HuH-7.5 (cell line): Measurements from ENCODE around the gene BORCS5.

Source experiments
- DNase-seq: peaks from one replicate; pipeline ENCODE4 v3.0.0; 2011; ENCODE audit warnings: low spot score

The BORCS5 gene

GRCh38 chr12:12353807-12354206 is 3.1 kb upstream of the BORCS5 start:
- DNase-seq: no peak

GRCh38 chr12:12356467-12356895 is 397 bp upstream of the BORCS5 start:
- DNase-seq: no peak

- no peak for DNase-seq
These were observed 1.0 kb downstream of the BORCS5 start for GRCh38 chr12:12357719-12358461.

DNA sequence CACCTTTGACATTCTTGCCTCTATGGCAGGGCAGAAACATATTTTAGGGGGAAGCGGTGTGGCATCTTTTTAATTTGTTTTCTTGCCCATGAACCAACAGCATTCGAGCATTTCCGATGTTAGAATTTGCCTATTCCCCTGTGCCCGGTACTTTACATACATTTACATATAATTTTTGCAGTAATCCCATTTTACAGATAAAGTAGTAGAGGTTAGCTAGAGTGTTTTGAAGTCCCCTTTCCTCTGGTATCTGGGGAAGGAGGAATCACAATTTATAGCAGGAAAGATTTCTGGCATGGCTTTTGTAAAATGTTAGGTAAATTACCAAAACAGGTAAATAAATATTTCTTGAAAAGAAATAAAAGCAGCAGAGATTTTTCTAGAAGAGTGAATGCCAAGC is 1.6 kb downstream of the BORCS5 start:
- no peak for DNase-seq

GRCh38 chr12:12364787-12365445 is 8.0 kb downstream of the BORCS5 start:
- no peak for DNase-seq

- DNase-seq: no peak
These were observed 8.5 kb downstream of the BORCS5 start for GRCh38 chr12:12365446-12365802.

DNA sequence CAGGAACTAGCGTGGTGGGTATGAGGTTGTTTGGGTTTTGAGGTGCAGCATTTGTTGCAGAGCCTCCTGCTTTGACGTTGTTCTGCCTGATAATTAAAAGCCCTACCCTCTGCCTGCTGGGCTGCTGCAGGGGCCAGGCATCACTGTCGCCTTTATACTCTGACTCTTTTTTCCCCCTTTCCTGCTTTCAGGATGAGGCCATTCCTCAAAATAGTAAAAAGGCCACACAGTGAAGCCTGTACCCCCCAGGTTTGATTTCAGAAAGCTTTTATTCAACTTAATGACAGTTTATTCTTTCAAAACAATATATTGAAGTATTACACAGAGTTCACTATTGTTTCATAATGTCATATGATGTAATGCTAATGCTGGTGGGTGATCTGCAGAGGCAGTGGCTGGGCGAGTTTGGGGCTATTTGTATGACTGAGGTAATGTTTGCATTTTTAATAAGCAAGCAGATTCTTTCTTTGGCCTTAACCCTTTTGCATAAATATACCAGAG is 9.1 kb downstream of the BORCS5 start:
- no peak for DNase-seq

- no peak for DNase-seq
These were observed 10.0 kb downstream of the BORCS5 start for GRCh38 chr12:12366701-12367481.

- DNase-seq: no peak
These were observed 10.7 kb downstream of the BORCS5 start for GRCh38 chr12:12367482-12367998.

GRCh38 chr12:12372946-12373722 is 16.3 kb downstream of the BORCS5 start:
- no peak for DNase-seq

- no peak for DNase-seq
These were observed 20.0 kb downstream of the BORCS5 start for GRCh38 chr12:12376646-12377448.

DNA sequence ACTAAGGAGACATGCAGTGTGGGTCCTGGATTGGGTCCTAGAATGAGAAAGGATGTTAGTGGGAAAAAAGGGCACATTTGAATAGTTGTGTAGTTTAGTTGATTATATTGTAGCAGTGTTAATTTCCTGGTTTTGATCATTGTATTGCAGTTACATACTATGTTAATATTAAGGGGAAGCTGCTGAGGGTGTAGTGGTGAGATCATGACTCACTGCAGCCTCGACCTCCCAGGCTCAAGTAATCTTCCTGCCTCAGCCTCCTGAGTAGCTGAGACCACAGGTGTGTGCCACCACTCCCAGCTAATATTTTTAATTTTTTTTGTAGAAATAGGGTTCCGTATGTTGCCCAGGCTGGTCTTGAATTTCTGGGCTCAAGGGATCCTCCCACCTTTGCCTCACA is 21.7 kb downstream of the BORCS5 start:
- no peak for DNase-seq

- DNase-seq: no peak
These were observed 23.2 kb downstream of the BORCS5 start for GRCh38 chr12:12379831-12380730.

- no peak for DNase-seq
These were observed 24.2 kb downstream of the BORCS5 start for GRCh38 chr12:12380949-12381593.

DNA sequence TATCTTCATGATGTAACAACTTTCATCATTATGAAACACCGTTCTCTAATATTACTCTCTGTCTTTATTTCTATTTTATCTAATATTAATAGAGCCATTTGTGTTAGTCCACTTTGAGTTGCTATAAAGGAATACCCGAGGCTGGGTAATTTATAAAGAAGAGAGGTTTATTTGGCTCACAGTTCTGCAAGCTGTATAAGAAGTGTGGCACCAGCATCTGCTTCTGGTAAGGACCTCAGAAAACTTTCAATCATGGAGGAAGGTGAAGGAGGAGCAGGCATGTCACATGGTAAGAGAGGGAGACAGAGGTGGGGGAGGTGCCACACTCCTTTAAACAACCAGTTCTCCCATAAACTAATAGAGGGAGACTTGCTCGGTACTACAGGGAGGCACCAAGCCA is 25.1 kb downstream of the BORCS5 start:
- no peak for DNase-seq

DNA sequence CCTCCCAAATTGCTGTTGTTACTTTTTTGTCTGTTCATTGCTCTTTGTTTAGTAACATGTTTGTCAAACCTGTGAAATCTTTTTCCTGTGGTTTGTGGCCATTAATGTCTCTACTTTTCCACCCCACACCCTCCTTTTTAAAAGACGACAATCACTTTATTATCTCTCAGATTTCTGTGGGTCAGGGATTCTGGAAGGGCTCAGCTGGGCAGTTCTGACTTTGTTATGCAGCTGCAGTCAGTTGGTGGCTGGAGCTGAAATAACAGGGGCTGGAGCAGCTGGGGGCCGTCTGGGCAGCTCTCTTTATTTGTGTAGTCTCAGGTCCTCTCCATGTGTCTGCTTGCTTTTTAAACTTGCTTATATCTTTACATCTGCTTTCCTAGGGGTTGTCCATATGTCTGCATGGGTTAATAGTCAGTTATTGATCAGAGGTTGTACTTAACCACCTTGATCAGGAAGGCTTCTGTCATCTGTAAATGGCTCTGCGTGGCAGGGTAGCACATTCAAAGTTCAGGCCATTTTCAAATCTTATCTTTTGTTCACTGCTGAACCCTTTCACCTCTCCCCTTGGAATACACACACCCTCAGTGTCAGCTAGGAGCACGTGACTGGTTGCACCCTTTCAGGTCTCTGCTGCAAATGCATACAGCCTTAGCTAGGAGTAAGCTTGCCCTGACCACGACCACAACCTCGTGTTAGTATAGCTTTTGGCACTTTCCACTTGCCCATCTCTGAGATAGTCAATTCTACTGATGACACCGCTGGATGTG is 27.9 kb downstream of the BORCS5 start:
- DNase-seq: peak; percentile 58

- DNase-seq: no peak
These were observed 30.6 kb downstream of the BORCS5 start for GRCh38 chr12:12387501-12387900.

DNA sequence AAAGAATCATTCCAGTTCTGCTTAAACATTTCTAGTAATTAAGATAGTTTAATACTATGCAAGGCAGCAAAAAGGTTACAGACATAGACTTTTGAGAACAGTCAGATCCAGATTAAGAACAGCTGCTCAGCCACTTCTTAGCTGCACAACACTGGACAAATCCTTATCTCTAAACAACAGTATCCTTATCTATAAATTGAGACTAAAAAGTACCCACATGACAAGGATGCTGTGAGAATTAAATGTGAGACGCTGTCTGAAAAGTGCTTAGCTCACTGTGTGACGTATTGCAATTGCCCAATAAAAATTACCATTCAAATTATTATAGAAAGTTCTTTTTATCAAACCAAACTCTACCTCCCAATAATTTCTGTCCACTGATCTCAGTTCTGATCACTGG is 35.5 kb downstream of the BORCS5 start:
- DNase-seq: no peak

- no peak for DNase-seq
These were observed 36.3 kb downstream of the BORCS5 start for GRCh38 chr12:12393171-12393570.
